BJ (cell line): Measurements from ENCODE around the gene ETFRF1. TPM values are rescaled to one million over a fixed set of nuclear protein-coding genes. Genes with fewer than 3 reads are reported as not detected.

Source experiments
- CTCF ChIA-PET: fragments of 350-600 bp; formaldehyde crosslinking; extraction: SDS; loops from one replicate; lab custom pipeline; 2021; ENCODE audit warnings: antibody characterized with exemption, inconsistent platforms; lab: Yijun Ruan, JAX
- POLR2A ChIA-PET: fragments of 300-600 bp; sonication (Branson Sonifier 250); formaldehyde crosslinking; extraction: SDS; loops from one replicate; lab custom pipeline; 2021; ENCODE audit warnings: antibody characterized with exemption; lab: Charles Lee
- DNase-seq: peaks from one replicate; pipeline ENCODE4 v3.0.0-alpha.2; 2011; ENCODE audit warnings: low read depth
- H3K27me3 ChIP-seq: 2 replicates; pipeline ENCODE4 v1.6.0; 2011; ENCODE audit warnings: low read length; ENCODE audit not compliant: control insufficient read depth, insufficient read depth
- H3K36me3 ChIP-seq: 2 replicates; pipeline ENCODE4 v1.5.1; 2011; ENCODE audit warnings: low read length; ENCODE audit not compliant: control insufficient read depth, insufficient read depth
- H3K4me3 ChIP-seq: 2 replicates; pipeline ENCODE4 v1.5.1; 2011; ENCODE audit warnings: low read depth, mild to moderate bottlenecking, control low read depth, low read length
- CTCF ChIP-seq: IDR thresholded peaks from 2 replicates; pipeline ENCODE4 v1.5.1; 2011; ENCODE audit warnings: low read depth, mild to moderate bottlenecking, control low read depth, inconsistent platforms, low read length, moderate library complexity; ENCODE audit not compliant: insufficient read depth
- polyA plus RNA-seq: library from polyadenylated mRNA; depleted of rRNA; stranded (reverse); fragments of >200 nt; gene quantifications from 2 replicates; pipeline ENCODE4 v1.2.3, GENCODE V29; 2011

The ETFRF1 gene
- polyA plus RNA-seq, 1 experiment: 6.0 TPM

GRCh38 chr12:25207846-25208245 is 12.8 kb downstream of the ETFRF1 start:
- no peak for TF ChIP-seq CTCF
- H3K4me3 ChIP-seq: no peak overlapping the region
- DNase-seq: no peak
- CTCF ChIA-PET: no interaction called here
- POLR2A ChIA-PET: no interaction called here
- no peaks in the 10 kb centered on the region for H3K27me3 ChIP-seq
- 0 out of 2 replicates have a peak, but pooled peaks cover 1% of the 10 kb centered on the region for H3K36me3 ChIP-seq

GRCh38 chr12:25208554-25208953 is 13.5 kb downstream of the ETFRF1 start:
- no peak for DNase-seq
- Histone ChIP-seq H3K4me3 (no peak overlapping the region), H3K36me3 (no peaks in the 10 kb centered on the region), H3K27me3 (no peaks in the 10 kb centered on the region)
- no peak for TF ChIP-seq CTCF
- ChIA-PET POLR2A (no interaction called here), CTCF (interaction anchor here (3.8 kb wide), 1 partner anchor 11 kb away, joined by 15 read pairs; no protein-coding TSS in a partner anchor)

- CTCF ChIA-PET: interaction anchor here (0.6 kb wide), 1 partner anchor 28 kb away, joined by 3 read pairs; no protein-coding TSS in a partner anchor
- POLR2A ChIA-PET: no interaction called here
- Histone ChIP-seq H3K36me3 (peaks cover 2% of the 10 kb centered on the region; the same call in 1 of the 2 replicates), H3K27me3 (no peaks in the 10 kb centered on the region), H3K4me3 (no peak overlapping the region)
- no peak for TF ChIP-seq CTCF
- no peak for DNase-seq
Observed at GRCh38 chr12:25213338-25213737, 18.3 kb downstream of the ETFRF1 start.

- DNase-seq: no peak
- H3K36me3 ChIP-seq: peaks cover 4% of the 10 kb centered on the region; the same call in 1 of the 2 replicates
- H3K27me3 ChIP-seq: no peaks in the 10 kb centered on the region
- POLR2A ChIA-PET: no interaction called here
- no peak overlapping the region for H3K4me3 ChIP-seq
- TF ChIP-seq CTCF: no peak
- CTCF ChIA-PET: no interaction called here
Observed at GRCh38 chr12:25236190-25236589, 41.2 kb downstream of the ETFRF1 start.

- ChIA-PET POLR2A (no interaction called here), CTCF (no interaction called here)
- no peaks in the 10 kb centered on the region for H3K27me3 ChIP-seq
- DNase-seq: no peak
- peaks cover 4% of the 10 kb centered on the region; the same call in 1 of the 2 replicates for H3K36me3 ChIP-seq
- no peak for TF ChIP-seq CTCF
- no peak overlapping the region for H3K4me3 ChIP-seq
Observed at GRCh38 chr12:25236626-25237025, 41.6 kb downstream of the ETFRF1 start.
